ENCODE data around the gene SPAG9.

SPAG9 gene

DNA sequence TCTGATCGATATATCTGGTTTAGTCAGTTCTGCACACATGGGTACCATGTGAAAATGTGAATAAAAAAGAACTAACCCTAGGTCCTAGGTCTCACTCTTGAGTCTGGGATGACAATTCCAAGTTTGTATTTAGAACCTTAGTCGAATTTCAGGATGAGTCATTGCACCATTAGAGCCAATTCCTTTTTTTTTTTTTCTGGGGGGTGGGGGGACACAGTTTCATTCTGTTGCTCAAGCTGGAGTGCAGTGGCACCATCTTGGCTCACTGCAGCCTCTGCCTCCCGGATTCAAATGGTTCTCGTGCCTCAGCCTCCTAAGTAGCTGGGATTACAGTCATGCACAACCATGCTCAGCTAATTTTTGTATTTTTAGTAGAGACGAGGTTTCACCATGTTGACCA is 41.6 kb downstream of the SPAG9 start:
- TF ChIP-seq, protein P1, sequence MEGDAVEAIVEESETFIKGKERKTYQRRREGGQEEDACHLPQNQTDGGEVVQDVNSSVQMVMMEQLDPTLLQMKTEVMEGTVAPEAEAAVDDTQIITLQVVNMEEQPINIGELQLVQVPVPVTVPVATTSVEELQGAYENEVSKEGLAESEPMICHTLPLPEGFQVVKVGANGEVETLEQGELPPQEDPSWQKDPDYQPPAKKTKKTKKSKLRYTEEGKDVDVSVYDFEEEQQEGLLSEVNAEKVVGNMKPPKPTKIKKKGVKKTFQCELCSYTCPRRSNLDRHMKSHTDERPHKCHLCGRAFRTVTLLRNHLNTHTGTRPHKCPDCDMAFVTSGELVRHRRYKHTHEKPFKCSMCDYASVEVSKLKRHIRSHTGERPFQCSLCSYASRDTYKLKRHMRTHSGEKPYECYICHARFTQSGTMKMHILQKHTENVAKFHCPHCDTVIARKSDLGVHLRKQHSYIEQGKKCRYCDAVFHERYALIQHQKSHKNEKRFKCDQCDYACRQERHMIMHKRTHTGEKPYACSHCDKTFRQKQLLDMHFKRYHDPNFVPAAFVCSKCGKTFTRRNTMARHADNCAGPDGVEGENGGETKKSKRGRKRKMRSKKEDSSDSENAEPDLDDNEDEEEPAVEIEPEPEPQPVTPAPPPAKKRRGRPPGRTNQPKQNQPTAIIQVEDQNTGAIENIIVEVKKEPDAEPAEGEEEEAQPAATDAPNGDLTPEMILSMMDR (IDR thresholded peaks at IDR 0.05; ENCODE audit: borderline replicate concordance, insufficient read depth, low read depth, low read length), result no peak
- no peak overlapping the region for H3K4me3 ChIP-seq (ENCODE audit: low read depth, low read length)

DNA sequence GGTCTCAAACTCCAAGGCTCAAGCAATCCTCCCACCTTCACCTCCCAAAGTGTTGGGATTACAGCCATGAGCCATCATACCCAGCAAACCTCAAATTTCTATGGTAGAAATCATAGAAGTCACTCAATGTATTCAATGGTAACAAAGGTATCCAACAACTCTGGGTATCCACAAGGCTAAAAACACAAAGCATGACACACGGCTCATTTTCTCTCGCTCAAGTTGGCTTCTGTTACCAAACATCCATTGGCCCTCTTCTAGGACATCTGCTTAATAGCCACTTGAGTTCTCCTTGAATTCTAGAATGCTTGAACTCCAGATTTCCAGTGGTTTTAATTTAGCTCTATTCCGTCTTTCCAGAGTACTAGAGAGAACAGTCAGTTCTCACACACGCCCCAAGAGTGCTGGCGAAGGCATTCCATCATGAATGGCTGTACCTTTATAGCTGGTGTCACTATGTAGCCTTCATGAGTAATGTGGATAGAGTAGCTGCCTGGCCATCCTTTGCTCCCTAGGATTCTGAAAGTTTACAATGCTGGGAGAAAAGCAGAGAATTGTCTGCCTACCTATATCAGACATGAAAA is 42.6 kb downstream of the SPAG9 start:
- no peak overlapping the region for H3K4me3 ChIP-seq (ENCODE audit: low read depth, low read length)
- TF ChIP-seq, protein P1 (IDR thresholded peaks at IDR 0.05; ENCODE audit: borderline replicate concordance, insufficient read depth, low read depth, low read length), result no peak

DNA sequence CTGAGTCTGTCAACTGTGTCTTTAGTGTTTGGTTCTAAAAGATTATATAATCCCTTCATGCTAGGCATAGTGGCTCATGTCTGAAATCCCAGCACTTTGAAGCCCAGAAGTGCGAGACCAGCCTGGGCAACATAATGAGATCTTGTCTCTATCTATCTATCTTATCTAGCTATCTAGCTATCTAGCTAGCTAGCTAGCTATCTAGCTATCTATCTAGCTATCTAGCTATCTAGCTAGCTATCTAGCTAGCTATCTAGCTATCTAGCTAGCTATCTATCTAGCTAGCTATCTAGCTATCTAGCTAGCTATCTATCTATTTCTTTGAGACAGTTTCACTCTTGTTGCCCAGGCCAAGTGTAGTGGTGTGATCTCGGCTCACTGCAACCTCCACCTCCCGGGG is 43.8 kb downstream of the SPAG9 start:
- TF ChIP-seq, protein P1 (IDR thresholded peaks at IDR 0.05; ENCODE audit: borderline replicate concordance, insufficient read depth, low read depth, low read length), result no peak
- no peak overlapping the region for H3K4me3 ChIP-seq (ENCODE audit: low read depth, low read length)

DNA sequence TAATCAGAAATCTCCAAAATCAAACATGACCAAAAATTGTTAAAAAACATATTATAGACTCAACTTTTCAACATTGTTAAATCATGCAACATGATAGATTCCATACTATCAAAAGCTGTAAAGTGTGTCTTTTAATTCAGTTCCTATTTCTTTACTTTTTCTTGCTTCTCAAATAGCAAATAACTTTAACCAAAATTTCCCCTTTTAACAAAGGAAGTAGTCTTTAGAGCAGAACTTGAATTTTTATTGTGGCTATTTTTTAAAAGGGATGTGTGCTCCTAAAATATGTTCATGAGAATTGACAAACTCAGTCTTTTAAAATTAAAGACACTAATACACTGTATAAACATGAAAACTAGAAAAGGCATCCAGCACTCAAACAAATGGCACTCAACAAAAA is 49.1 kb downstream of the SPAG9 start:
- no peak overlapping the region for H3K4me3 ChIP-seq (ENCODE audit: low read depth, low read length)
- TF ChIP-seq, protein P1 (IDR thresholded peaks at IDR 0.05; ENCODE audit: borderline replicate concordance, insufficient read depth, low read depth, low read length), result no peak

DNA sequence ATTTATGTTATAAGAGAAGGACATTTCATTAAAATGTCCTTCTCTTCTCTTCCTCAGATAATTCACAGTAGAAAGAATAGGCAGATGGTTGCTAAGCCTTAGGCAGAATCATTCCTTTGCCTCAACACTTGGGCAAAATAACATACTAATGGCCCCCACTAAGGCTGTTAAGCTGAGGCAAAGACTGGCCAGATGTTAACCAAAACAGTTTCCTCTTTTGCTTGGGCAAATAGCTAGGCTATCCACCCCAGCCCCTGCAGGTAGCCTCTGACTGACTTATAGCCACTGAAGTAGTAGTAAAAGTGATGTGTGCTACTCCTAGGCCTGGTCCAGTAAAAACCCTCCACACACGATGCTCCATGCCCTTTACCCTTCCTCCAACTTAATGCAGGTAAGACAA is 55.2 kb downstream of the SPAG9 start:
- TF ChIP-seq, protein P1 (IDR thresholded peaks at IDR 0.05; ENCODE audit: borderline replicate concordance, insufficient read depth, low read depth, low read length), result no peak
- H3K4me3 ChIP-seq (ENCODE audit: low read depth, low read length), result no peak overlapping the region

DNA sequence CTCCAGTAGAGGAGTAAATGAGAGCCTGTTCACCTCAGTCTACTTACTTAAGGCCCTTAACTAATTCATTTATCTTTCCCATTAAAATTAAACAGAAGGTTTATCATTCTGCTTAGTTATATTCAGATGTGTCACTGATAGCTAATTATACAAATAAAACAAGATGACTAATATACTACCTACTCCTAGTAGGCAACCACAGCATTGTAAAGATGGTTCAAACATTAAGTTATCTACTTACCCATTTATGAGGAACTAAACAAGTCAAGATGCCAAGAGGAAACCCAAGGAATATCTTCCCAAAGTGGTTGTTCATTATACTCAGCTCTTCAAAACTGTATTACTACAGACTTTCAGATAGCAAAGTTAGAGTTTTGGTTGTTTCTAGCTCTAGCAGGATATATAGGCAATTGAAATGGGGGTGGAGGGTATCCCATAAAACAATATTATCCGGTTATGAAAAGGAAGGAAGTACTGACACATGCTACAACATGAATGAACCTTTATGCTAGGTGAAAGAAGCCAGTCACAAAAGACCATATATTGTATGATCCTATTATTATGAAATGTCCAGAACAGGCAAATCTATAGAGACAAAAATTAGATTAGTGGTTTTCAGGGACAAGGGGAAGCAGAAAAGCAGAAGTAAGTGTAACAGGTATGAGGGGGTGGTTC is 56.5 kb downstream of the SPAG9 start:
- TF ChIP-seq, protein P1 (IDR thresholded peaks at IDR 0.05; ENCODE audit: borderline replicate concordance, insufficient read depth, low read depth, low read length), result no peak
- no peak overlapping the region for H3K4me3 ChIP-seq (ENCODE audit: low read depth, low read length)

DNA sequence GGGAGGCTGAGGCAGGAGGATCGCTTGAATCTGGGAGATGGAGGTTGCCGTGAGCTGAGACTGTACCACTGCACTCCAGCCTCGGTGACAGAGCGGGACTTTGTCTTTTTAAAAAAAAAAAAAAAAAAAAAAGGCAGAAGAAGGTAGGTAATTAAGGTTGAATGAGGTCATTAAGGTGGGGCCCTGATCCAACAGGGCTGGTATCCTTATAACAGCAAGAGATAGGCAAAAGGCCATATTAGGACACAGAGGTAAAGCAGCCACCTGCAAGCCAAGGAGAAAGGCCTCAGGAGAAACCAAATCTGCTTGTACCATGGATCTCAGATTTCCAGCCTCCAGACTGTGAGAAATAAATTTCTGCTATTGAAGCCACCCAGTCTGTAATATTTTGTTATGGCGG is 60.3 kb downstream of the SPAG9 start:
- TF ChIP-seq, protein P1 (IDR thresholded peaks at IDR 0.05; ENCODE audit: borderline replicate concordance, insufficient read depth, low read depth, low read length), result no peak
- H3K4me3 ChIP-seq (ENCODE audit: low read depth, low read length), result no peak overlapping the region

Data from GM12875 (cell line).